ENCODE results near the gene INPP5E.

INPP5E gene

GRCh38 chr9:136439481-136440408, at the start of gene INPP5E:
Gene INPP5E (minus strand): TSS chr9:136439845. CDS start chr9:136439419, 426 bp downstream.
- Mint-ChIP-seq H3K4me3 (peak within 1 kb of the TSS; percentile 85), H3K36me3 (ENCODE audit: insufficient read depth) (peaks cover 34% of the 10 kb centered on the region), H3K27ac (ENCODE audit: low read depth) (peak within 1 kb of the TSS; percentile 76), H3K27me3 (no peaks in the 10 kb centered on the region), H3K9me3 (no peaks in the 10 kb centered on the region), H3K4me1 (peaks cover 27% of the 10 kb centered on the region)
- peak; percentile 82 for ATAC-seq (replicated peaks; ENCODE audit: extremely low read depth, poor library complexity, severe bottlenecking)
- peak; percentile 75 to 80 for DNase-seq (ENCODE audit: low spot score in 2 of 2)

GRCh38 chr9:136488247-136489214, 48.9 kb upstream of the INPP5E start:
- Mint-ChIP-seq H3K27me3 (no peaks in the 10 kb centered on the region), H3K4me3 (no peak overlapping the region), H3K27ac (ENCODE audit: low read depth) (no peak overlapping the region), H3K4me1 (peaks cover 5% of the 10 kb centered on the region), H3K9me3 (no peaks in the 10 kb centered on the region), H3K36me3 (ENCODE audit: insufficient read depth) (peaks cover 9% of the 10 kb centered on the region)
- DNase-seq (ENCODE audit: low spot score in 2 of 2), result peak; percentile 57 to 73
- no peak for ATAC-seq (replicated peaks; ENCODE audit: extremely low read depth, poor library complexity, severe bottlenecking)

- peaks cover 17% of the 10 kb centered on the region for H3K36me3 Mint-ChIP-seq (ENCODE audit: insufficient read depth)
- H3K4me3 Mint-ChIP-seq, result no peak overlapping the region
Observed at GRCh38 chr9:136487672-136488071, 48.0 kb upstream of the INPP5E start.

GRCh38 chr9:136486823-136487620, 47.4 kb upstream of the INPP5E start:
- no peaks in the 10 kb centered on the region for H3K27me3 Mint-ChIP-seq
- ATAC-seq (replicated peaks; ENCODE audit: extremely low read depth, poor library complexity, severe bottlenecking) (no peak), DNase-seq (ENCODE audit: low spot score in 2 of 2) (no peak)
- no peak overlapping the region for H3K27ac Mint-ChIP-seq (ENCODE audit: low read depth)
- H3K36me3 Mint-ChIP-seq (ENCODE audit: insufficient read depth), result peaks cover 22% of the 10 kb centered on the region
- no peak overlapping the region for H3K4me3 Mint-ChIP-seq
- no peaks in the 10 kb centered on the region for H3K9me3 Mint-ChIP-seq
- peaks cover 16% of the 10 kb centered on the region for H3K4me1 Mint-ChIP-seq

More at GRCh38 chr9:136487672-136488071, 48.0 kb upstream of the INPP5E start:
- Mint-ChIP-seq H3K9me3 (no peaks in the 10 kb centered on the region), H3K27ac (ENCODE audit: low read depth) (no peak overlapping the region), H3K27me3 (no peaks in the 10 kb centered on the region), H3K4me1 (peaks cover 9% of the 10 kb centered on the region)
- DNase-seq (ENCODE audit: low spot score in 2 of 2) (no peak), ATAC-seq (replicated peaks; ENCODE audit: extremely low read depth, poor library complexity, severe bottlenecking) (no peak)

GRCh38 chr9:136486131-136486530, 46.5 kb upstream of the INPP5E start:
- no peak for DNase-seq (ENCODE audit: low spot score in 2 of 2)
- ATAC-seq (replicated peaks; ENCODE audit: extremely low read depth, poor library complexity, severe bottlenecking), result no peak
- Mint-ChIP-seq H3K27me3 (no peaks in the 10 kb centered on the region), H3K4me3 (no peak overlapping the region), H3K4me1 (peaks cover 23% of the 10 kb centered on the region), H3K27ac (ENCODE audit: low read depth) (no peak overlapping the region), H3K9me3 (no peaks in the 10 kb centered on the region), H3K36me3 (ENCODE audit: insufficient read depth) (peaks cover 22% of the 10 kb centered on the region)

GRCh38 chr9:136485049-136486045, 45.7 kb upstream of the INPP5E start:
- Mint-ChIP-seq H3K9me3 (no peaks in the 10 kb centered on the region), H3K27me3 (no peaks in the 10 kb centered on the region), H3K4me1 (peaks cover 24% of the 10 kb centered on the region), H3K4me3 (peak overlapping the region; percentile 51), H3K36me3 (ENCODE audit: insufficient read depth) (peaks cover 23% of the 10 kb centered on the region), H3K27ac (ENCODE audit: low read depth) (no peak overlapping the region)
- DNase-seq (ENCODE audit: low spot score in 2 of 2) (peak; percentile 71 to 80), ATAC-seq (replicated peaks; ENCODE audit: extremely low read depth, poor library complexity, severe bottlenecking) (no peak)

- no peaks in the 10 kb centered on the region for H3K9me3 Mint-ChIP-seq
- peaks cover 29% of the 10 kb centered on the region for H3K4me1 Mint-ChIP-seq
- H3K4me3 Mint-ChIP-seq, result peak overlapping the region; percentile 51
- no peak for ATAC-seq (replicated peaks; ENCODE audit: extremely low read depth, poor library complexity, severe bottlenecking)
- no peaks in the 10 kb centered on the region for H3K27me3 Mint-ChIP-seq
- DNase-seq (ENCODE audit: low spot score in 2 of 2), result peak; percentile 16 to 30
- no peak overlapping the region for H3K27ac Mint-ChIP-seq (ENCODE audit: low read depth)
- H3K36me3 Mint-ChIP-seq (ENCODE audit: insufficient read depth), result peaks cover 26% of the 10 kb centered on the region
Observed at GRCh38 chr9:136484153-136485048, 44.8 kb upstream of the INPP5E start.

- H3K27ac Mint-ChIP-seq (ENCODE audit: low read depth), result peak overlapping the region; percentile 99
- peaks cover 29% of the 10 kb centered on the region for H3K4me1 Mint-ChIP-seq
- no peaks in the 10 kb centered on the region for H3K27me3 Mint-ChIP-seq
- peaks cover 26% of the 10 kb centered on the region for H3K36me3 Mint-ChIP-seq (ENCODE audit: insufficient read depth)
- ATAC-seq (replicated peaks; ENCODE audit: extremely low read depth, poor library complexity, severe bottlenecking) (peak; percentile 55), DNase-seq (ENCODE audit: low spot score in 2 of 2) (peak; percentile 95 to 97)
- peak overlapping the region; percentile 99 for H3K4me3 Mint-ChIP-seq
- no peaks in the 10 kb centered on the region for H3K9me3 Mint-ChIP-seq
Observed at GRCh38 chr9:136483589-136484152, 44.0 kb upstream of the INPP5E start.

- Mint-ChIP-seq H3K4me3 (peak within 1 kb of the TSS; percentile 99), H3K9me3 (no peaks in the 10 kb centered on the region)
Observed at GRCh38 chr9:136482793-136483588, 43.3 kb upstream of the INPP5E start, which contains the start of gene SEC16A. Gene SEC16A (minus strand): TSS chr9:136483040. CDS start chr9:136477615, 5,425 bp downstream.

More at GRCh38 chr9:136482793-136483588, 43.3 kb upstream of the INPP5E start, which contains the start of gene SEC16A:
- H3K36me3 Mint-ChIP-seq (ENCODE audit: insufficient read depth), result peaks cover 30% of the 10 kb centered on the region
- H3K27ac Mint-ChIP-seq (ENCODE audit: low read depth), result peak within 1 kb of the TSS; percentile 99
- peak; percentile 74 for ATAC-seq (replicated peaks; ENCODE audit: extremely low read depth, poor library complexity, severe bottlenecking)
- no peaks in the 10 kb centered on the region for H3K27me3 Mint-ChIP-seq
- DNase-seq (ENCODE audit: low spot score in 2 of 2), result peak; percentile 98
- peaks cover 29% of the 10 kb centered on the region for H3K4me1 Mint-ChIP-seq
